ENCODE measurements around the gene VAMP2.
A peak's percentile ranks its signal among the peaks of the same experiment; 100 is the strongest.

VAMP2 gene

DNA sequence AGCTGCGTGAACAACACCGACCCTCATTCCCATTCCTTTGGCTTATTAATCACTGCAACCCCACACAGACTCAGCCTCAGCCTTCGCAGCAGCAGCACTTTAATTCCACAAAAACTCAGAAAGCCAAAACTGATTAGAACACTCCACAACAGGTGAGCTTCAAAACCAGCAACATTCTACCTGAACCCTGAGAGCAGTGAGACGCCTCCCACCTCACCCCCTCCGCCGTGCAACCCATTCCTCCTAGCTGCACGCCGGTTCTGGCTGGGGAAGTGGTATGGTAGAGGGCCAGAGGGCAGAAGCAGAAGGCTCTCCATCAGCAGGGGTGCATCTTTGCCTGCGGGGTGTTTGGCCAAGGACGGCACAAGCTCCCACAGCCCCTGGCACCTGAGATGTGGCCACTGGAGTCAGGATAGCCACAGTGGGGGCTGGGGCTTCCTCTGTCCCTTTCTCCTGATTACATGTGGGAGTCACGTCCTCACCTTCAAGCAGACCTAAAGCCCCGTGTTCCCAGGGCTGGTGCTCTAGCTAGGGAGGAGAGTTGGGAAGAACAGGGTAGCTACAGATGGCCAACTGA lies 25.6 kb upstream of the VAMP2 start:
- Histone ChIP-seq H3K27me3 (ENCODE audit: insufficient read depth, low read length) (no peaks in the 10 kb centered on the region), H2AFZ (ENCODE audit: low read length) (no peak overlapping the region), H3K9ac (ENCODE audit: low read length) (peak overlapping the region; percentile 78), H3K9me2 (ENCODE audit: low read depth, low read length) (no peaks in the 10 kb centered on the region), H3K36me3 (ENCODE audit: insufficient read depth, low read length) (no peaks in the 10 kb centered on the region), H3F3A (ENCODE audit: insufficient read depth, low read length) (peaks cover 13% of the 10 kb centered on the region; the same call in 1 of the 2 replicates), H3K4me1 (ENCODE audit: insufficient read depth, low read length, severe bottlenecking) (peaks cover 43% of the 10 kb centered on the region), H3K9me3 (ENCODE audit: low read length) (no peaks in the 10 kb centered on the region), H3K27ac (ENCODE audit: low read depth, low read length, poor library complexity, severe bottlenecking) (peak overlapping the region; percentile 94), H3K4me3 (ENCODE audit: low read depth, low read length, poor library complexity, severe bottlenecking) (peak overlapping the region; percentile 80), H4K20me1 (ENCODE audit: insufficient read depth, low read length) (no peaks in the 10 kb centered on the region), H3K79me2 (ENCODE audit: insufficient read depth, low read length) (no peaks in the 10 kb centered on the region), H3K4me2 (ENCODE audit: low read length) (peak overlapping the region; percentile 96)
- TF ChIP-seq CTCF (IDR thresholded peaks at IDR 0.05; ENCODE audit: low read length) (no peak), EZH2 (IDR thresholded peaks at IDR 0.05; ENCODE audit: borderline replicate concordance, low read length) (no peak)

- H3K27me3 ChIP-seq (ENCODE audit: insufficient read depth, low read length) = no peaks in the 10 kb centered on the region
- H3F3A ChIP-seq (ENCODE audit: insufficient read depth, low read length) = peaks cover 13% of the 10 kb centered on the region; the same call in 1 of the 2 replicates
- no peaks in the 10 kb centered on the region for H3K36me3 ChIP-seq (ENCODE audit: insufficient read depth, low read length)
- H3K9me3 ChIP-seq (ENCODE audit: low read length) = no peaks in the 10 kb centered on the region
- peaks cover 40% of the 10 kb centered on the region for H3K4me1 ChIP-seq (ENCODE audit: insufficient read depth, low read length, severe bottlenecking)
- H3K4me3 ChIP-seq (ENCODE audit: low read depth, low read length, poor library complexity, severe bottlenecking) = peak overlapping the region; percentile 80
- H3K4me2 ChIP-seq (ENCODE audit: low read length) = peak overlapping the region; percentile 96
- no peaks in the 10 kb centered on the region for H3K9me2 ChIP-seq (ENCODE audit: low read depth, low read length)
- no peak overlapping the region for H2AFZ ChIP-seq (ENCODE audit: low read length)
- H3K79me2 ChIP-seq (ENCODE audit: insufficient read depth, low read length) = no peaks in the 10 kb centered on the region
- H3K9ac ChIP-seq (ENCODE audit: low read length) = peak overlapping the region; percentile 79
- H4K20me1 ChIP-seq (ENCODE audit: insufficient read depth, low read length) = no peaks in the 10 kb centered on the region
- TF ChIP-seq EZH2 (IDR thresholded peaks at IDR 0.05; ENCODE audit: borderline replicate concordance, low read length) = no peak
- TF ChIP-seq CTCF (IDR thresholded peaks at IDR 0.05; ENCODE audit: low read length) = no peak
- peak overlapping the region; percentile 94 for H3K27ac ChIP-seq (ENCODE audit: low read depth, low read length, poor library complexity, severe bottlenecking)
Observed at GRCh38 chr17:8187517-8188262, 24.9 kb upstream of the VAMP2 start.

DNA sequence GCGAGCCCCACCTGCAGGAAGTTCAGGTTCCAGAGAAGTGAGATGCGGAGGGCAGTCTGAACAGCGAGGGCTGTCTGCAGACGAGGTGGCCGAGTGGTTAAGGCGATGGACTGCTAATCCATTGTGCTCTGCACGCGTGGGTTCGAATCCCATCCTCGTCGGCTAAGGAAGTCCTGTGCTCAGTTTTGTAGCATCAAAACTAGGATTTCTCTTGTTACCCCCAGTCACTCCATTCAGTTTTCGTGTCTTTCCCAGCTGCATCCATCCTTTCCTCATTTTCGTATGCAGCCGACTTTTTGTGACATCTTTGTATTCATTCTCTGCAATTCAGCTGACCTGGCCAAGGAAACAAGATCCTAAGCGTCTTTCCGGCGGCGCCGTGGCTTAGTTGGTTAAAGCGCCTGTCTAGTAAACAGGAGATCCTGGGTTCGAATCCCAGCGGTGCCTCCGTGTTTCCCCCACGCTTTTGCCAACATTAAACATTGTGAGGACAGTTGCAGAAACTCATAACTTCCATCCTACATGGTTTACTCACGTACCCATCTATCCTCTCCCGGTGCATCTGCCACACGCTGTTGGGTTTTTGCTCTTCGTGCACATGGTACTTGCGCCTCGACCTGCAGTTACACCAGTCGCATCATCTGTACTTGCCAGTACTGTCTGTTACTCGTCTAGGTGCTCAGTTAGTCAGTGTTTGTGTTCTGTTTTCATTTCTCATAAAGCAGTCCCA lies 24.2 kb upstream of the VAMP2 start:
- Histone ChIP-seq H3K9ac (ENCODE audit: low read length) (peak overlapping the region; percentile 79), H3K4me1 (ENCODE audit: insufficient read depth, low read length, severe bottlenecking) (peaks cover 33% of the 10 kb centered on the region), H3K79me2 (ENCODE audit: insufficient read depth, low read length) (no peaks in the 10 kb centered on the region), H3F3A (ENCODE audit: insufficient read depth, low read length) (peaks cover 13% of the 10 kb centered on the region; the same call in 1 of the 2 replicates), H3K4me3 (ENCODE audit: low read depth, low read length, poor library complexity, severe bottlenecking) (peak overlapping the region; percentile 80), H4K20me1 (ENCODE audit: insufficient read depth, low read length) (no peaks in the 10 kb centered on the region), H3K36me3 (ENCODE audit: insufficient read depth, low read length) (no peaks in the 10 kb centered on the region), H3K4me2 (ENCODE audit: low read length) (peak overlapping the region; percentile 96), H3K27ac (ENCODE audit: low read depth, low read length, poor library complexity, severe bottlenecking) (peak overlapping the region; percentile 94), H2AFZ (ENCODE audit: low read length) (peak overlapping the region; percentile 14; the same call in 1 of the 2 replicates), H3K9me2 (ENCODE audit: low read depth, low read length) (no peaks in the 10 kb centered on the region), H3K27me3 (ENCODE audit: insufficient read depth, low read length) (no peaks in the 10 kb centered on the region), H3K9me3 (ENCODE audit: low read length) (no peaks in the 10 kb centered on the region)
- no peak for TF ChIP-seq EZH2 (IDR thresholded peaks at IDR 0.05; ENCODE audit: borderline replicate concordance, low read length)
- TF ChIP-seq CTCF (IDR thresholded peaks at IDR 0.05; ENCODE audit: low read length) = peak; percentile 46; the same call in 1 of the 2 replicates
